ENCODE results near the gene ACACA.
A peak's percentile ranks its signal among the peaks of the same experiment; 100 is the strongest.

The ACACA gene

DNA sequence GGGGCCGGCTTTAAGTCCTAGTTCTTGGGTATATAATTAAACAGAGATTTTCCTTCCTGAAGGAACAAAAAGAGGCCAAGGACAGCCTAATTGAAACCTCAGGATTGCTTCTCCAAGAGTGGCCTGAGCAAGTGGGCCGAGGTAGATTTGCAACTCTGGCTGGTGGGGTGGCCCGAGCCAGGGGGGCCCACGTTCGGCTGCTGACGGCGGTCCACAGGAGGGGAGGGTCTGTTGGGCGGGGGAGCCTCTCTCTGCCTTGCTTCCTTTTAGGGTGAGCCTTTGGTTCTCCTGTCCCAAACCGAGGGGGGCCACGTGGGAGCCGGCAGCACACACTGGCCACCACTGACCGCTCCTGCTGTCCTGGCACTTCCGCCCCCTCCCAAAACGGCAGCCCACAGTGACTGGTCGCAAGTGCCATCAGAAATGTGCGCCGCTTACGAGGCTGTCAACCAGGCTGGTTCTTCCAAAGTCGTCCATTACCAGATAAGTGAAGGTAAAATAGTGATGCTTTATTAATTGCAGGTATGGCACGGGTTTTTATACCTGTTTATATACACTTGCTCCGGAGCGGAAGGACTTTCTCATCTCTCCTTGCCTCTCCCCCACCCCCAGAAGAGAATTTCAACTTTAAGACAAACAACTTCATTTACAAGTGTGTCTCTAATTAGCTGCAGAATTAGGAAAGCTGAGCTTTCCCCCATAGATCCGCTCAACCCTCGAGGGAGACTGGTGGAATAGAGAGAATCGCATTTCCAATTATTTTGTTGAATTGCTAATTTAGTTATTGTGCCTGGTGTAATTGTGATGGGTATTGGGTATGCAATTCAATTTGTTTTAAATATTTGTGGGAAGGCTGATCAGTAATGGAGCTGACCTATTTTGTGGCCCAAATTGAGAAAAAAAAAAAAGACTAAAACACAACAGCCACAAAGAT is 340.0 kb downstream of the ACACA start:
- no peak for DNase-seq (ENCODE audit: low spot score)

DNA sequence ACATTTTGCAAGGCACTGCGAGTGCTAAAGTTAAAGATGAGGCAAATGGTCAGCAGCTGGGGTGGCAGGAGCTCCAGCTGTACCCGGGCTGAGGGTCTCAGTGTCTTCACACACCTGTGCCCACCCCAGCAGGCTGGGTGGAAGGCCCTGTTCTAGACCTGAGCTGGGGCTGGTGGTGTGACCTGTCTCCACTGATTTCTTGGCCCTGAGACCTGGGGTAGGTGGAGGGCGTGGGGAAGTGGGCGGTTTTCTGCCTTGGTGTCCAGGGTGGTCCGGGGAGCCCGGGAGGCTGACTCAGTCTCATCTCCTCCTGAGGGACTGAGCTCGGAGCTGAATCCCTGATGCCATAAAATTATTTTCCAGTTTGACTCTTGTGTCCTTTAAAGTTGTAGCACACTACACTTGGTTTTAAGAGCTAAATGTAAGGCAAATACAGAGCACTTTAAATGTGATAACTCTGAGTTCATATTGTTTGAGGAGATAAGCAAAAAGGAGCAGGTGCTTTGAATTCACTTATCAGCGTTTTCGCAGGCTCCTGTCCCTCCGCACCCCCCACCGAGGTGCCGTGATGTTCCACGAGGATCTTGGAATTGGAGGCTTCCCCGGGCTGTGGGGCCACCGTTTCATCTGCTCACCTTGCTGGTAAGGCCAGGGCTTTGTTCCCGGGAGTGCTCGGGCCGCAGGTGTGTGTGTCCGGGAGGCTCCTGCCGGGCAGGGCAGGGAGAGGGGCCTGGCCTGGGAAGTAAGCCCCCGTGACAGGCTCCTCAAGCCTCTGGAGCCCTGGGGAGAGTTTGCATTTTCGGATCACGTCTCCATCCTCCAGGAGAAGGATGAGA is 340.9 kb downstream of the ACACA start:
- no peak for DNase-seq (ENCODE audit: low spot score)

DNA sequence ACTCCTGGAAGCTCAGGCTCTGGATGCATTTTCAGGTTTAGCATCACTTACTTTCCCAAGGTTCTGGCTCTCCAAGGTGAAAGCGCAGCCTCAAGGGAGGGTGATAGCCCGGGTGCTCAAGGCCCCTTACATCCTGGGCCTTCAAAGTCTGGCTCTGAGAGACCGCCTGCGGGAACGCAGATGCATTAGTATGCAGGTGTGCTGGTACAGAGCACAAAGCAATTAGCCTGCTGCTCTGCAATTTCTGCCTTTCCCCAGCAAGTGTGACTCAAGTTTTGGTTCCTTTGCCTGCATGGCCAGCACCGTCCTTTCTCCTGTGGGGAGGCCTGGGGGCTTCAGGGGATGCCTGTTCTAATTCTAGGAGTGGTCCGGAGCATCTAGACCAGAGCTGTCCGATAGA is 341.7 kb downstream of the ACACA start:
- no peak for DNase-seq (ENCODE audit: low spot score)

DNA sequence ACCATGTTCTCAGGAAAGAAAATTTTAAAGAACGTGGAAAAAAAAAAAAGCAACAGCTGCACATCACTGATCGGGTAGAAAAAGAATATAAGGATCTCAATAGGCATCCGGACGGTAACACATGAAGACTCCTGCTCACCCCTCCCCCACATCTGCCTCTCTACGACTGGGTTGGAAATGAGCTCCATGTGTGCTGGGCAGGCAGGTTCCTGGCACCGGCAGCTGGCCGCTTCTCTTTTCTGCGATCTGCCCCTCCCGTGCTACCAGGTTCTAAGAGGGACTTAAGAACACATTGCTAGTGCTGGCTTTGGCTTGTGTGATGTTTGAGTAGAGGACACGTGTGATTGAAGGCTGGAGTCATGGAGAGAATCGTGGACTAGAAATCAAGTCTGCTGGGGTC is 342.4 kb downstream of the ACACA start:
- no peak for DNase-seq (ENCODE audit: low spot score)

DNA sequence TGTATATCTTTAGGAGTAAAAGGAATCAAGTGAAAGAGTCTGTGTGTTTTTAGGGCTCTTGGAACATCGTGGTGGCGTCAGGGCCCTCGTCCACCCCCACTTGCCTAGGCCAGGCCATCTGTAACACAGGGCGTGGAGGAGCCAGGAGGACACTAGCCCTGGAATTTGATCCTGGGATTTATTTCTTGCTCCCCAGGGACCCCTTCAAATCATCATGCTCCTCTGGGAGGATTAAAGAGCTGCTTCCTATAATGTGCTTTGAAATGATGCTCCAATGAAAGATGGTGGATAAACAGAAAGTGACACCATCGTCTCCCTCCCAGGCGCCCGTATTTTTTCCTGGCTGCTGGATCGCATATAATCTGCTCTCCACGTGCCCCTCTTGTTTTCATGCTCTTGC is 344.6 kb downstream of the ACACA start:
- DNase-seq (ENCODE audit: low spot score), result no peak

DNA sequence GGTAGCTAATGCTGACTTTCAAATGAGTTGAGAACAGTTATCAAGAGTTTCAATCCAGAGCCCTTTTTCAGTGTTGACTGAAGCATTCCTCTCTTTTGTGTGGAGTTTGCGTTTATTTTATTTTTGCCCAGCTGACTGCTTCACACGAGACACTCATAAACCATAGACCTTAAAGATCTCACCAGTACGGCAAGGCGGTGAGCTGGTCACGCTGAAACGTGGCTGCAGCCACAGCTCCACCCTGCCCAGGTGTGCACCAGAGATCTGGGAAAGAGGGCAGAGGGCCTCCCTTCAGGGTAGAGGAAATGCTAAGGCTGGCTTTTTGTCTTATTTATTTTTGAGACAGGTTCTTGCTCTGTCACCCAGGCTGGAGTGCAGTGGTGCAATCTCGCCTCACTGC is 345.7 kb downstream of the ACACA start:
- DNase-seq (ENCODE audit: low spot score), result no peak

DNA sequence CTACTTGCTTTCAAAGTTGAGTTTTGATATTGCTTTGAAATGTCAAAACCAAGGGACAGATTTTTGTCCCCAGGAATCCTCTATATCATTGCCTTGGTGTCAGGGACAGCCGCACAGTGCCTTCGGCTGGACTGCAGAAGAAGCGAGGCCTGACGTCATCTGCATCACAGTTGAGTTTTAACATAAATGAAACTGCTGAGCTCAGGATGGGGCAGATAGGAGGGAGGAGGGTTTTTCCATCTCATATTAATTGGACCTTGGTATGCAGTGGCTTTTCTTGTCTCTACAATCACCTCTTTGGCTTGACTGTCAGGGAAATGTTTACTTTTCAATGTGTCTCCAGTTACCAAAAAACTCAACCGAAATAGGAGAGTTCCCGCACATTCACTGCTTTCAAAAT is 346.5 kb downstream of the ACACA start:
- DNase-seq (ENCODE audit: low spot score), result no peak

DNA sequence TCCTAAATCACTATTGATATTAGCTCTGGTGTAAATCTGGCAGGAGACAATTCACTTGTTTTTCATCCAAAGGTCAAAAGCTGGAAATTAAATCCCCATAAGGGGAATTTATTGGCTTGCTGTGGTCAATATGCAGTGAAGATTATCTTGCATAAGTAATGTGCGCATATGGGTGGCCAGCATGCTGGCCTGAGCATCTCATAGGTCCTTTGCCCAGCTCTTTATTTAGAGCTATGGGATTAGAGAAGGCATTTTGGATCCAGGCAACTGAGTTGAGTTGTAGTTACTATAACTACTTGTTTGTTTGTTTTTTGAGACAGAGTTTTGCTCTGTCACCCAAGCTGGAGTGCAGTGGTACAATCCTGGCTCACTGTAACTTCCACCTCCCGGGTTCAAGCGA is 347.1 kb downstream of the ACACA start:
- DNase-seq (ENCODE audit: low spot score), result no peak

DNA sequence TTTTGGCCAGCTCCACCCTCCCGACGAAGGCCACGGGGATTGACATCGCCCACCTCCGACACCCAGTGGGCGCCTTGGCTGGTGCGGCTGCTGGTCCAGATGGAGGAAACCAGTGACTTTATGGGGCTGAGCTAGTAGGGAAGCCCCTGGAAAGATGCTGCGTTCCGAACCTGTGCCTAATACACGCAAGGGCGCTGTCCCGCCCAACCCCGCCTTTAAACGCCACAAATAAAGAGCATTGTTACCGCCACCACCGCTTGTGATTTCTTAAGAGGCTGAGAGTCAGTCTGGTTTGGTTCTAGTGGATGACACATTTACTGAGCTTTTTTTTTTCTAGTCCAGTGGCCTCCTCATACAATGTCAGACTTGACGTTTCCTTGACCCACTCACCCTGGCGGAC is 350.0 kb downstream of the ACACA start:
- DNase-seq (ENCODE audit: low spot score), result no peak

DNA sequence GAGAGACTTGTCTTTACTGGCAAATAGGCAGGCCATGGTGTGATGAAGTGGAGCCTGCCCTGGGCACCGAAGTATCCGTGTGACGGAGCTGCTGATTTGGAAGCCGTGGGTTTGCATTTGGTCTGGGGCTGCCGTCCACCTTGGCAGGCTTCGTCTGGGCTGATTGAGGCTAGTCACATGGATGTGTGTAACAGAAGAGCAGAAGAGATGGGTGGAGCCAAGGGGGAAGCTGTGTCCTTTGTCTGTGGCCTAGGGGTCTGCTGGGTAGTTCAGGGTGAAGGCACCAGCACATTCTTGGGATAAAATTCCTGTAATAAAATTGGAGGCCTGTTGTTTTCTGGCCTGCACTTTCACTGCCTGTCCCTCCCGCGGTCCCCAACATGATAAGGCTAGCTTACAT is 351.7 kb downstream of the ACACA start:
- DNase-seq (ENCODE audit: low spot score), result no peak

DNA sequence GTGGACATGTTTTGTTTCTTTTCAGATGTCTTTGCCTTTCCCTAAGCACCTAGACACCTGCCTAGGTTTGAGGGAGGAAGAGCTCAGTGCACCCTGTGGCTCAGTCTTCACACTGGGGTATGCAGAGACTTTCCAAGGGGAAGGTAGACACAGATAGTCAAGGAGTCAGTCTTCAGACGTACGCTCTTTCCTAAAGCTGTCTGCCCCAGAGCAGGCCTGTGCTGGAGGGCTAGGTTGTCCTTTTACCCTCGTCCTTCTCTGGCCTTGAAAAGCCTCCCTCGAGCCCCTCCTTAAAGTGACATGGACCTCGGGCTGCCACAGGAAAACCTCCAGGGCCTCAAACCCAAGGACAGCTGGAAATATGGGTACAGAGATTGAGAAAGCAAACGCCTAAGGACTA is 354.2 kb downstream of the ACACA start:
- no peak for DNase-seq (ENCODE audit: low spot score)

DNA sequence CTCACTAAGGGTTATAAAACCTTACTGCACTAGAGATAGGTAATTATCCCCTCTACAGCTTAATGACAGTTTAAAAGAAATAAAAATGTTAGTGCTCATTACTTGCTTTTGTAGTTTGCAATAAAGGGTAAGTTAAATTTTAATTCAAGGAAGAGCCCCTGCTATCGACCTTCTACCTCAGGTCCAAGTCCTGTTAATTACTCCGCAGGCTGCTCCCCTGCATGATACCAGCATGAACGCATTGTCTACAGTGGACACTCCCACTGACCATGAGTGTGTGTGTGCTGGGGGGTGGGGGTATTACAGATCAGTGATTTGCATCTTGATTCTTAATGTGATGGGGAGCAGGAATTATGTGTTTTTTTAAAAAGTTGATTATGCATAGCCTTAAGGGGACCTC is 354.8 kb downstream of the ACACA start:
- no peak for DNase-seq (ENCODE audit: low spot score)

DNA sequence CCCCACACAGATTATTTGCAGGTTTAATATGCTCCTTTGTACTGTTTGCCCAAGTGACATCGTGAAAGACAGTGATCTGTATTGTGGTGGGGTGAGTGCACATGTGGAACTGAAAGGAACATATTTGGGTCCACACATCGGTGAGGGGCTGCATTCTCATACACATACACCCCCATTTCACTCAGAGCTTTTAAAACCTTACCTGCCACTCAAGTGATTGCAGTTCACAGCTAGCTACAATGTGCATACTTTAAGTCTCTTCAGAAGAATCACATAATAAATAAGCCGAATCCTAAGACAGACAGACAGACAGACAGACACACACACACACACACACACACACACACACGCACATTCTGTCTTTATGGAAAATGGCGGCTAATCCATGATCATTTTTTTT is 355.3 kb downstream of the ACACA start:
- no peak for DNase-seq (ENCODE audit: low spot score)

DNA sequence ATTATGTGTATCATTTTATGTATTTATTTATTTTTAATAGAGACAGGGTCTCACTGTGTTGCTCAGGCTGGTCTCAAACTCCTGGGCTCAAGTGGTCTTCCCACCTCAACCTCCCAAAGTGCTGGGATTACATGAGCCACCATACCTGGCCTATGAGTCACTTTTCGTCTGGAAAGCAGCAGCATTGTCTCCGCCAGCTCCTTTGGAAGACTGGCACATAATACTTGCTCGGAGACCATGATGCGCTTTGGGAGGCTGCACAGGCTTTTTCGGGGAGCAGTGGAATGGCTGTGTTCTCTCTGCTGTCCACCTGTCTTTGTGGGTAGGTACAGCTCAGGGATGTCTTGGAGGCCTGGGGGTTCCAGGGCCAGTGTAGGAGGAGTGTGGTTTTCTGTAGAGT is 355.7 kb downstream of the ACACA start:
- DNase-seq (ENCODE audit: low spot score), result no peak

DNA sequence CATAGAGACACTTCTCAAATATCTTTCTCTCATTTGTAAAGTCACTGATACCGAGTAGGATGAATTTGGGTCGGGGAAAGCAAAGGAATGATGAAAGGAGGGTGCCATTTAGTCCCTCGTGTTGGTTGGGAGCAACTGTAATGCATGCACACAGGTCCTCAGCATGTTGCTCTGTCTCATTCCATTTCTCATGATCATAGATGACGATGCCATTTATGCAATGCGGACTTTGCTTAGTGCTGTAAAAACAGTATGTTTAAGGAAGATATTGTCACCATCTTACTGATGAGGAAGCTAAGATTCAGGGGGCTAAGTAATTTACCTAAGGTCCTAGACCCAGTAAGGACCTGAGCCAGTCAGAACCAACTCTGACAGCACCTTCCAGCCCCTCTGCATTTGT is 357.8 kb downstream of the ACACA start:
- DNase-seq (ENCODE audit: low spot score), result no peak

DNA sequence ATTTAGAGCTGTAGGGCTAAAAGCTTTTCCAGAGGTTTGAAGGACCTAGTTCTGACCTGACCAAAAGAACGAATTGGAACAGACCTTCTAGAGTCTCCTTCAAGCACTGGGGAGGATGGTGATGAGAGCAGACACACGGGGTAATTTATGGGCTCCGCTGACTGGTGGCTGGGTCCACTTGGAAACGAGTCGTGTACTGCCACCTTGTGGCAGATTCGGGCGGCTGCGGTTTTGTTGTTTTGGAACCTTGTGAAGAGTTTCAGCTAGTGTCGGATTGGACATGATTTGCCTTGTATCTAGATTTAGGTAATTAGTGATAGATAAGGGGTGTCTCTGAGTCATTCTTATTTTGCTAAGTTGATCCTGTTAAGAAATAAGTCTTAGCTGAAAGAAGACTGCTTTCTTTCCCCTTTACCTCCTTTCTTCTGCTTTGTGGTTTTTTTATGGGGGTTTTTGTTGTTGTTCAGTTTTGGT is 359.0 kb downstream of the ACACA start:
- peak; percentile 85 for DNase-seq (ENCODE audit: low spot score)

DNA sequence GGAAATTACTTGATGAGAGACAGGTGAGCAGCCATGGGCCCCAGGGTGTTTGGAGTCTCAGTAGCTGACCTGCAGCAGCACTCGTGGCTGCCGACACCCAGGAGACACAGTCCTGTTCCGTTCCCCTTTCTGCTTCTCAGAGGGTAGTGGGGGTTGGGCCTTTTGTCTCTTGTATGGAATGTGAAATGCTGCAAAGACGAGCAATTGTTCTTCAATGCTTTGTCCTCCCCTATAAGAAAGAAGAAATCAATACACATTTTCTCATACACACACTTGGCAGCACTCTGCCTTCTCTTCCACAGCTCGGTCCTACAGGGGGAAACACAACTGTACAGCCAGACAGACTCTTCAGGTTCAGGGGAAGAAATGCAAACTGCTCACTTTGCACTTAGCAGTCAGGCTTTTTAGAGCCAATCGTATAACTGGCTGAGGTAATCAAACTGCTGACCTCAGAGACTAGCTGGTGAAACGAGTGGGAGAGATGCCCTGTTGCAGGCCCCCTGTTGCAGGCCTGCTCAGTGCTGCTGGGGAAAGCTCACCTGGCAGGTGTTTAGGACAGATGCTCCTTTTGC is 361.2 kb downstream of the ACACA start:
- DNase-seq (ENCODE audit: low spot score), result no peak

DNA sequence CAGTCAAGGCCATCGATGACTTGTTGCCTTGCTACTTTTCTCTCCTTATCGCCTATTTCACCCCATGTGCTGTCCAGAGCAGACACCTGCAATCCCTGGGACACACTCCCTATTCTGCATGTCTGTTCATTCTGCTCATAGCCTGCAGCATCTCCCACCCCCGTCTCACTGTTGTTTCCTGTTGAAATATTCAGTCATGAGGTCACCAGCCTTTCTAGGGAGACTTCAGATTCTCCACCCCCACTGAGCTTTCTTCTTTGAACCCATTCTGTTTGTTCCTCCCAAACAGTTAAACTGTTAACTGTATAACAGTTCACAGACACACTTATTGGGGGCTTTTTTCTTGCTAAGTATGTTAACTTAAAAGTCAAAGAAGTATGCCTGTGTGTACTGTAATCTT is 363.4 kb downstream of the ACACA start:
- no peak for DNase-seq (ENCODE audit: low spot score)

DNA sequence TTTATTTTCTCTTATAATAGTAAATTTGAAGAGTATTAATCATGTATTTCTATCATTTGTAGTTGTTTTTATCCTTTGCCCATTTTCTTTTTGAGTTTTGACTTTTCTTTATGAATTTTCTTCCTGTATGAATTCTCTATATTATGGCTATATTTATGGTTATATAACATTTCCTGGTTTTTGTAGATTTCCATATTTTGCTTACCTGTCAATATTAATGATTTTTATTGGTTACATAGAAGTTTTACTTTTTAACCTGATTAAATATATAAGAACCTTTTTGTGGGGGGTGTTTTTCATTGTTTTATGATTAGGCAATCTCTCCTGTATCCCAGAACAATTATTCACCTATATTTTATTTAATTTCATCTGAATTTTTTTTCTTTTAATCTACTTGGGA is 364.7 kb downstream of the ACACA start:
- no peak for DNase-seq (ENCODE audit: low spot score)

DNA sequence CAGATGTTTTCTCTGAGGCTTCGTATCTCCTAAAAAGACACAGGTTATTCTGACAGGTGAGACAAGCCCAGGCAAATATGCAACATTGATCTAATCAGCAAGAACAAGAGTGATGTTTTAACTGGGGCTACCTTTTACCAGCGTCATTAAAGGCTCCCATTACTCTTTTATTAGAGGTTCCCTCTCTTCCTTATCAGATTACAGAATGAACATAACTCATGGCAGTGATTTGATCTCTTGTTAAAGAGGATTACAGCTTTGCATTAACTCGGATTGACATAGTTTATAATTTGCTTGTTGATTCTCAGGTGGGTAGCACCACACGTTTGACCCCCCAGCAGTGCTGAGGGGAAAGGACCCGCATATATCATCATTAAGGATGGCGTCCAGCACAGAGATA is 367.4 kb downstream of the ACACA start:
- DNase-seq (ENCODE audit: low spot score), result no peak

DNA sequence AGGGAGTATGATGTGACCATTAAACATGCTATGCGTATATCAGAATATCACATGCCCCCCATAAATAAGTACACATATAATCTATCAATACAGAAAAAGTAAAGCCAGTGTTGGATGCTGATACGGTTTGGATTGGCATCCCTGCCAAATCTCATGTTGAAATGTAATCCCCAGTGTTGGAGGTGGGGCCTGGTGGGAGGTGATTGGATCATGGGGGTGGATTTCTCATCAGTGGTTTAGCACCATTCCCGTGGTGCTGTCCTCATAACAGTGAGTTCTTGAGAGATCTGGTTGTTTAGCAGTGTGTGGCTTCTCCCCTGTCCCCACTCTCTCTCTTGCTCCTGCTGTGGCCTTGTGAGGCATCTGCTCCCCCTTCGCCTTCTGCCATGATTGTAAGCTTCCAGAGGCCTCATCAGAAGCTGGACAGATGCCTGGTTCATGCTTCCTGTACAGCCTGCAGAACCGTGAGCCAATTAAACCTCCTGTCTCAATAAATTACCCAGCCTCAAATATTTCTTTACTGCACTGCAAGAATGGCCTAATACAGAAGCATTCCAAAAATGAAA is 369.0 kb downstream of the ACACA start:
- no peak for DNase-seq (ENCODE audit: low spot score)
